Mucosa of stomach (tissue), 1 donor: Measurements from ENCODE around the gene CORO2A.

Experiments used
- H3K27me3 ChIP-seq: one replicate; pipeline ENCODE4 v1.7.0; 2013; ENCODE audit warnings: mild to moderate bottlenecking, low read length; ENCODE audit not compliant: control insufficient read depth, insufficient read depth
- H3K36me3 ChIP-seq: one replicate; pipeline ENCODE4 v1.7.0; 2013; ENCODE audit warnings: low read length; ENCODE audit not compliant: control insufficient read depth, insufficient read depth
- H3K4me1 ChIP-seq: one replicate; pipeline ENCODE4 v1.7.0; 2013; ENCODE audit warnings: mild to moderate bottlenecking, low read length; ENCODE audit not compliant: control insufficient read depth, insufficient read depth
- H3K4me3 ChIP-seq: one replicate; pipeline ENCODE4 v1.7.0; 2013; ENCODE audit warnings: low read length
- H3K9ac ChIP-seq: one replicate; pipeline ENCODE4 v1.7.0; 2013; ENCODE audit warnings: mild to moderate bottlenecking, low read length, moderate library complexity
- H3K9me3 ChIP-seq: one replicate; pipeline ENCODE4 v1.7.0; 2013; ENCODE audit warnings: mild to moderate bottlenecking, low read length, moderate library complexity; ENCODE audit not compliant: control insufficient read depth
- donor health status: Pancreatic carcinoma.

CORO2A gene, protein sequence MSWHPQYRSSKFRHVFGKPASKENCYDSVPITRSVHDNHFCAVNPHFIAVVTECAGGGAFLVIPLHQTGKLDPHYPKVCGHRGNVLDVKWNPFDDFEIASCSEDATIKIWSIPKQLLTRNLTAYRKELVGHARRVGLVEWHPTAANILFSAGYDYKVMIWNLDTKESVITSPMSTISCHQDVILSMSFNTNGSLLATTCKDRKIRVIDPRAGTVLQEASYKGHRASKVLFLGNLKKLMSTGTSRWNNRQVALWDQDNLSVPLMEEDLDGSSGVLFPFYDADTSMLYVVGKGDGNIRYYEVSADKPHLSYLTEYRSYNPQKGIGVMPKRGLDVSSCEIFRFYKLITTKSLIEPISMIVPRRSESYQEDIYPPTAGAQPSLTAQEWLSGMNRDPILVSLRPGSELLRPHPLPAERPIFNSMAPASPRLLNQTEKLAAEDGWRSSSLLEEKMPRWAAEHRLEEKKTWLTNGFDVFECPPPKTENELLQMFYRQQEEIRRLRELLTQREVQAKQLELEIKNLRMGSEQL

DNA sequence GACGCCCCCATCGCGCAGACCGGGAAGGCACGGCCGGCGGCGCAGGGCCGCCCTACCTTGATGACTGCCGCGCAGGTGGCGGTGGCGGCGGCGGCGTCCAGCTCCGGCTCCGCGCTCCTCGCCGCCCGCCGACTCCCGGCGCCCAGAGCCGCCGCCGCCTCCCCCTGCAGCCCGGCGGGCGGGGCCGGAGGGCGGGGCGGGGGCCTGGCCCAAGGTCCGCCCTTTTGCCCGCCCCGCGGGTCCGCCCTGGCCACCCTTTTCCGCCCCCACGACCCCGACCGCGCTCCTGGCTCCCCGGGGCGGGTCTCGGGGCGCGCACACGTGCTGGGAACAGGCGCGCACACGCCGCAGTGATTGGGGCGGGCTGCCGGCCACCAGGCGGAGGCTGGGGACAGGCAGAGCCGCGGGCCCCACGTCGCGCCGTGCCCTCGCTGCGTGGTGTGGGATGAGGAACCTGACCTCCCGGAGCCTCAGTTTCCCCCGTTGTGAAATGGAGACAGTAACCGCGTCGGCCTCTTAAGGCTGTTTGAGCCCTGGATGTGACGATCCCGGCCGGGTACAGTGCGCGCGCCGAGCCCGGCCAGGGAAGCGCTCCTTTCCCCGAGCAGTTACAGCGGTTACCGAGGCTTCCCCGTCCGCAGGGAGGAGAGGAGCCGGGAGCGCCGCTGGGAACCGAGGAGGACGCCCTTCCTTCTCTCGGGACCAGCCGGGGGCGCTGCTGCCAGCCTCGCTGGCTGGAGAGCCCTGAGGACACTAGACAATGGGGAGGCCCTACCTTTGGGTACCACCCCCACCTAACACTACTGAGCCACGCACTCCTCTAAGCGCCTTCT is at the start of gene CORO2A:
Gene CORO2A, minus strand, starts transcription at position 135 of the 833 bp plus-strand sequence. CDS start 34,977 bp downstream, outside the sequence.
- no peaks in the 10 kb centered on the region for H3K9me3 ChIP-seq
- H3K27me3 ChIP-seq: no peaks in the 10 kb centered on the region
- H3K36me3 ChIP-seq: no peaks in the 10 kb centered on the region
- peaks cover 14% of the 10 kb centered on the region for H3K4me1 ChIP-seq
- H3K9ac ChIP-seq: peak within 1 kb of the TSS; percentile 81
- H3K4me3 ChIP-seq: peak within 1 kb of the TSS; percentile 64

DNA sequence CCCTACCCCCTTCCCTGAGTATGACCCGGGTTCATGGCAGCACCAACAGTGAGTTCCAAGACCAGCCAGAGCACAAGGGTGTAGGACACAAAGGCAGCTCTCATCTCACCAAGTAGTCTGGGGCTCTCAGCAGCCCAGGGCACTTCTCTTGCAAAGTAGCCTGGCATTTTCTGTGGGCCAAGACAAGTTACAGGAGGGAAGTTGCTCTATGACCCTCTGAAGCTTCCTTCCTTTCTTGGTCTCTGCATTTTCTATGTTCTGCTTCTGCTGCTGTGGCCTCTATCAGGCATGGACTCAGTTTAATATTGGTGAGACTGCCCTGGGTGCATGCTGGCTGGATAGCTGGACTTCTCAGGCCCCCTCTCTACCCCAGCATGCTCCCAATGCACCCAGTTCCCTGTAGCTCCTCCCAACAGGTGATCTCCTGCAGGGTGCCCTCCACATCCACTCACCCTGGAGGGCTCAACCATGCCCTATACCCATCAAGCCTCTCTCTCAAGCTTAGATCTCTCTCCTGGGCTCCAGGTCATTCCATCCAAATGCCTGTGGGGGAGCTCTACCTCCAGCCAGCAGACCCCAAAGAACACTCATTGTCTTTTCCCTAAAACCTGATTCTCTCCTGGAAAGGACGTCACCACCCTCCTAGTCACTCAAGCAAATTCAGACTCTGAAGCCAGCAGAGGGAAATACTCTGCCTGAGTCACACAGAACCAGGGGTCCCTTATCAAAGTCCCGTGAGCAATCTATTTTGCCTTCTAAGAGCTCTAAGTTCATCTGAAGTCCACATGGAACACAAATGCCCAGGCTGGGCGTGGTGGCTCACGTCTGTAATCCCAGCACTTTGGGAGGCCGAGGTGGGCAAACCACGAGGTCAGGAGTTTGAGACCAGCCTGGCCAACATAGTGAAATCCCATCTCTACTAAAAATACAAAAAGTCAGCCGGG is 49.2 kb upstream of the CORO2A start:
- Histone ChIP-seq H3K4me3 (no peak overlapping the region), H3K9ac (no peak overlapping the region), H3K9me3 (no peaks in the 10 kb centered on the region), H3K36me3 (no peaks in the 10 kb centered on the region), H3K4me1 (peaks cover 4% of the 10 kb centered on the region), H3K27me3 (no peaks in the 10 kb centered on the region)

- Histone ChIP-seq H3K9ac (no peak overlapping the region), H3K27me3 (no peaks in the 10 kb centered on the region), H3K4me3 (no peak overlapping the region), H3K36me3 (no peaks in the 10 kb centered on the region), H3K9me3 (no peaks in the 10 kb centered on the region), H3K4me1 (no peaks in the 10 kb centered on the region)
Observed at GRCh38 chr9:98240475-98240874, 48.0 kb upstream of the CORO2A start.

- Histone ChIP-seq H3K36me3 (no peaks in the 10 kb centered on the region), H3K9ac (no peak overlapping the region), H3K4me3 (no peak overlapping the region), H3K4me1 (no peaks in the 10 kb centered on the region), H3K27me3 (no peaks in the 10 kb centered on the region), H3K9me3 (no peaks in the 10 kb centered on the region)
Observed at GRCh38 chr9:98236901-98237487, 44.6 kb upstream of the CORO2A start.

- Histone ChIP-seq H3K36me3 (no peaks in the 10 kb centered on the region), H3K9ac (no peak overlapping the region), H3K9me3 (no peaks in the 10 kb centered on the region), H3K27me3 (no peaks in the 10 kb centered on the region), H3K4me3 (no peak overlapping the region), H3K4me1 (peaks cover 9% of the 10 kb centered on the region)
Observed at GRCh38 chr9:98235126-98235525, 42.7 kb upstream of the CORO2A start.

DNA sequence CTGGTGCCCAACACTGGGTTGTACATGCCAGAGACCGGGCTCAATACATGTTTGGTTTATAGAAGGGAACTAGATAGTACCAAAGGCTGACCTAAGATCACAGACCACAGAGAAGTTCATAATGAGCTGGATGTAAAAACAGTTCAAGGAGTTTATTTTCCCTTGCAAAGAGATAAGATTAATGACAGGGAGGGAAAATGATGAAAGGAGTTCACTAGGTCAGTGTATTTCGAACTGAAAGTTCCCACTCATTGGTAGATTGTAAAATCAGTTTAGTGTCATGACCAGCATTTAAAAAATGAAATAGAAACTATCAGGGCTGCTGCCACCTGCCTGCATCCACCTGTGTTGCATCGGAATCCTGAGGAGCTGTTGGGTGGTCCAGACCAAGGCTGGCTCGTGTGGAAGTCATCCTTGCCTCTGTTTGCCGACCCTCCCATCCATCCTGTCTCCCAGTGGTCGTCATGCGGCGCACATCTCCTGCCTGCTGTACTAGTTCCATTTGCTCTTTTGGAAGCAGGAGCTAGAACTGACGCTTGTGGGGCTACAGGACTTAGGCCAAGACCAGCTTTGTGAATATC is 41.9 kb upstream of the CORO2A start:
- Histone ChIP-seq H3K36me3 (no peaks in the 10 kb centered on the region), H3K27me3 (no peaks in the 10 kb centered on the region), H3K9me3 (no peaks in the 10 kb centered on the region), H3K4me3 (no peak overlapping the region), H3K4me1 (peaks cover 9% of the 10 kb centered on the region), H3K9ac (no peak overlapping the region)

GRCh38 chr9:98232926-98233325 is 40.5 kb upstream of the CORO2A start:
- Histone ChIP-seq H3K27me3 (no peaks in the 10 kb centered on the region), H3K4me1 (peaks cover 18% of the 10 kb centered on the region), H3K9ac (no peak overlapping the region), H3K36me3 (no peaks in the 10 kb centered on the region), H3K9me3 (no peaks in the 10 kb centered on the region), H3K4me3 (no peak overlapping the region)

GRCh38 chr9:98231770-98232478 is 39.5 kb upstream of the CORO2A start:
- Histone ChIP-seq H3K4me3 (no peak overlapping the region), H3K9ac (no peak overlapping the region), H3K36me3 (no peaks in the 10 kb centered on the region), H3K9me3 (no peaks in the 10 kb centered on the region), H3K27me3 (no peaks in the 10 kb centered on the region), H3K4me1 (peaks cover 26% of the 10 kb centered on the region)

- Histone ChIP-seq H3K4me3 (no peak overlapping the region), H3K27me3 (no peaks in the 10 kb centered on the region), H3K9me3 (no peaks in the 10 kb centered on the region), H3K9ac (no peak overlapping the region), H3K36me3 (no peaks in the 10 kb centered on the region), H3K4me1 (peaks cover 38% of the 10 kb centered on the region)
Observed at GRCh38 chr9:98230789-98231188, 38.4 kb upstream of the CORO2A start.

- H3K4me1 ChIP-seq: peaks cover 42% of the 10 kb centered on the region
- no peaks in the 10 kb centered on the region for H3K36me3 ChIP-seq
- no peaks in the 10 kb centered on the region for H3K27me3 ChIP-seq
- H3K9ac ChIP-seq: no peak overlapping the region
- no peak overlapping the region for H3K4me3 ChIP-seq
- no peaks in the 10 kb centered on the region for H3K9me3 ChIP-seq
Observed at GRCh38 chr9:98230304-98230703, 37.9 kb upstream of the CORO2A start.
